ENCODE measurements around the gene AHSP. TPM values are rescaled to one million over a fixed set of nuclear protein-coding genes. Genes with fewer than 3 reads are reported as not detected.
"Not testable (repeated sequence)": the region's sequence is repeated elsewhere in the genome, so short reads cannot be mapped to it uniquely, and the experiment has no call there.

Gene AHSP
- total RNA-seq, 2 experiments from 2014 or later = not detected

- H3K36me3 Mint-ChIP-seq (ENCODE audit: low read depth) = no peaks in the 10 kb centered on the region
- H3K27me3 Mint-ChIP-seq = peaks cover 35% of the 10 kb centered on the region
- DNase-seq = no peak
- ChIA-PET POLR2A (no interaction called here), CTCF (no interaction called here)
- H3K9me3 Mint-ChIP-seq = peaks cover 17% of the 10 kb centered on the region
- H3K4me1 Mint-ChIP-seq (ENCODE audit: low read depth) = peaks cover 3% of the 10 kb centered on the region
- no peak overlapping the region for H3K27ac Mint-ChIP-seq
- TF ChIP-seq, protein P1, sequence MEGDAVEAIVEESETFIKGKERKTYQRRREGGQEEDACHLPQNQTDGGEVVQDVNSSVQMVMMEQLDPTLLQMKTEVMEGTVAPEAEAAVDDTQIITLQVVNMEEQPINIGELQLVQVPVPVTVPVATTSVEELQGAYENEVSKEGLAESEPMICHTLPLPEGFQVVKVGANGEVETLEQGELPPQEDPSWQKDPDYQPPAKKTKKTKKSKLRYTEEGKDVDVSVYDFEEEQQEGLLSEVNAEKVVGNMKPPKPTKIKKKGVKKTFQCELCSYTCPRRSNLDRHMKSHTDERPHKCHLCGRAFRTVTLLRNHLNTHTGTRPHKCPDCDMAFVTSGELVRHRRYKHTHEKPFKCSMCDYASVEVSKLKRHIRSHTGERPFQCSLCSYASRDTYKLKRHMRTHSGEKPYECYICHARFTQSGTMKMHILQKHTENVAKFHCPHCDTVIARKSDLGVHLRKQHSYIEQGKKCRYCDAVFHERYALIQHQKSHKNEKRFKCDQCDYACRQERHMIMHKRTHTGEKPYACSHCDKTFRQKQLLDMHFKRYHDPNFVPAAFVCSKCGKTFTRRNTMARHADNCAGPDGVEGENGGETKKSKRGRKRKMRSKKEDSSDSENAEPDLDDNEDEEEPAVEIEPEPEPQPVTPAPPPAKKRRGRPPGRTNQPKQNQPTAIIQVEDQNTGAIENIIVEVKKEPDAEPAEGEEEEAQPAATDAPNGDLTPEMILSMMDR (IDR thresholded peaks at IDR 0.05) = no peak
- H3K4me3 Mint-ChIP-seq = no peak overlapping the region
- intact Hi-C loops (cut with micrococcal nuclease) = no loop called here
- no peak for ATAC-seq
Observed at GRCh38 chr16:31572821-31573220, 45.1 kb downstream of the AHSP start.

DNA sequence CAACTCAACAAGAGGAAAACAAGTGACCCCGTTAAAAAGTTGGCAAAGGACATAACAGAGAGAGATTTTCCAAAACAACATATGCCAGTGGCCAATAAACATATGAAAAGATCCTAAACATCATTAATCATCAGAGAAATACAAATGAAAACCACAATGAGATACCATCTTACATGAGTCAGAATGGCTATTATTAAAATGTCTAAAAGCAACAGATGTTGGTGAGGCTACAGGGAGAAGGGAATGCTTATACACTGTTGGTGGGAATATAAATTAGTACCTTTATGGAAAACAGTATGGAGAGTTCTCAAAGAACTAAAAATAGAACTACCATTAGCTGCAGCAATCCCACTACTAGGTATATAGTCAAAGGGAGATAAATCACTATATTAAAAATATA, 46.5 kb downstream of the AHSP start:
- peaks cover 27% of the 10 kb centered on the region for H3K9me3 Mint-ChIP-seq
- POLR2A ChIA-PET; H3K4me3 Mint-ChIP-seq; ATAC-seq; H3K36me3 Mint-ChIP-seq (ENCODE audit: low read depth); CTCF ChIA-PET; H3K4me1 Mint-ChIP-seq (ENCODE audit: low read depth); intact Hi-C loops (cut with micrococcal nuclease); DNase-seq; H3K27ac Mint-ChIP-seq: not testable (repeated sequence)
- peaks cover 24% of the 10 kb centered on the region for H3K27me3 Mint-ChIP-seq

- TF ChIP-seq, protein P1 (IDR thresholded peaks at IDR 0.05) = no peak
- DNase-seq (no peak), ATAC-seq (no peak)
- Mint-ChIP-seq H3K9me3 (peaks cover 42% of the 10 kb centered on the region), H3K4me3 (no peak overlapping the region), H3K4me1 (ENCODE audit: low read depth) (no peaks in the 10 kb centered on the region), H3K27me3 (peaks cover 5% of the 10 kb centered on the region), H3K36me3 (ENCODE audit: low read depth) (peaks cover 2% of the 10 kb centered on the region), H3K27ac (no peak overlapping the region)
- CTCF ChIA-PET = no interaction called here
- intact Hi-C loops (cut with micrococcal nuclease) = no loop called here
- POLR2A ChIA-PET = no interaction called here
Observed at GRCh38 chr16:31577411-31577810, 49.7 kb downstream of the AHSP start.

Other genes starting within 250 kb of the AHSP start
- 1 to 10 TPM; 4.4 to 5.4 TPM for gene ITGAX, start 172.7 kb upstream of the AHSP start, total RNA-seq
- gene ITGAD, start 134.6 kb upstream of the AHSP start, total RNA-seq = not detected
- gene COX6A2, start 99.5 kb upstream of the AHSP start, total RNA-seq = not detected
- gene ZNF843, start 85.1 kb upstream of the AHSP start, total RNA-seq = not detected
- gene ARMC5, start 68.4 kb upstream of the AHSP start, total RNA-seq = 10 to 100 TPM in 1 of 2 experiments, 1 to 10 TPM in 1; 8.2 to 10.0 TPM
- gene TGFB1I1, start 55.7 kb upstream of the AHSP start, total RNA-seq = 1 to 10 TPM in 1 of 2 experiments, under 1 TPM in 1; 0.92 to 1.2 TPM
- gene SLC5A2, start 44.8 kb upstream of the AHSP start, total RNA-seq = not detected
- 10 to 100 TPM; 35.8 to 36.7 TPM for gene RUSF1, start 19.5 kb upstream of the AHSP start, total RNA-seq